GM23248 (cell line): ENCODE measurements around the gene FAM200C. TPM values are rescaled to one million over a fixed set of nuclear protein-coding genes. Genes with fewer than 3 reads are reported as not detected.

ENCODE experiments used
- DNase-seq: peaks from one replicate; pipeline ENCODE4 v3.0.0-alpha.2; 2015
- H2AFZ ChIP-seq: fragments of 200-600 bp; sonication (generic); 2 replicates; pipeline ENCODE4 v1.6.1; 2016; ENCODE audit warnings: antibody characterized with exemption
- H3F3A ChIP-seq: fragments of 200-600 bp; sonication (generic); 2 replicates; pipeline ENCODE4 v1.6.1; 2016; ENCODE audit warnings: mild to moderate bottlenecking, antibody characterized with exemption, mixed run types; ENCODE audit not compliant: insufficient read depth
- H3K27ac ChIP-seq: fragments of 200-600 bp; sonication (generic); 2 replicates; pipeline ENCODE4 v1.5.1; 2016; ENCODE audit warnings: mild to moderate bottlenecking
- H3K27me3 ChIP-seq: fragments of 200-600 bp; sonication (generic); replicated peaks from 2 replicates; pipeline ENCODE4 v1.6.1; 2016; ENCODE audit warnings: mild to moderate bottlenecking; ENCODE audit not compliant: insufficient read depth
- H3K36me3 ChIP-seq: fragments of 200-600 bp; sonication (generic); 2 replicates; pipeline ENCODE4 v1.6.1; 2016; ENCODE audit warnings: low read depth, mild to moderate bottlenecking
- H3K4me1 ChIP-seq: fragments of 200-600 bp; sonication (generic); 2 replicates; pipeline ENCODE4 v1.6.1; 2016; ENCODE audit warnings: mild to moderate bottlenecking; ENCODE audit not compliant: insufficient read depth
- H3K4me2 ChIP-seq: fragments of 200-600 bp; sonication (generic); one replicate; pipeline ENCODE4 v1.6.1; 2016; ENCODE audit warnings: mild to moderate bottlenecking; ENCODE audit not compliant: unreplicated experiment
- H3K4me3 ChIP-seq: fragments of 200-600 bp; sonication (generic); 2 replicates; pipeline ENCODE4 v1.5.1; 2016; ENCODE audit warnings: mild to moderate bottlenecking
- H3K79me2 ChIP-seq: fragments of 200-600 bp; sonication (generic); 2 replicates; pipeline ENCODE4 v1.6.1; 2016; ENCODE audit warnings: mild to moderate bottlenecking; ENCODE audit not compliant: insufficient read depth
- H3K9ac ChIP-seq: fragments of 200-600 bp; sonication (generic); 2 replicates; pipeline ENCODE4 v1.6.1; 2016; ENCODE audit warnings: mild to moderate bottlenecking
- H3K9me2 ChIP-seq: fragments of 200-600 bp; sonication (generic); 2 replicates; pipeline ENCODE4 v1.6.1; 2016; ENCODE audit warnings: mixed run types, mild to moderate bottlenecking, moderate library complexity; ENCODE audit not compliant: insufficient read depth
- H3K9me3 ChIP-seq: fragments of 200-600 bp; sonication (generic); one replicate; pipeline ENCODE4 v1.6.1; 2017; ENCODE audit warnings: low read depth
- H4K20me1 ChIP-seq: fragments of 200-600 bp; sonication (generic); 2 replicates; pipeline ENCODE4 v1.6.0; 2016; ENCODE audit not compliant: insufficient read depth
- EZH2 ChIP-seq: fragments of 200-600 bp; sonication (generic); IDR thresholded peaks from 2 replicates; pipeline ENCODE4 v1.6.1; 2018; ENCODE audit warnings: antibody characterized with exemption, mild to moderate bottlenecking; ENCODE audit not compliant: insufficient read depth, poor library complexity, severe bottlenecking
- EZH2phosphoT487 ChIP-seq: fragments of 200-600 bp; sonication (generic); IDR thresholded peaks from 2 replicates; pipeline ENCODE4 v1.6.1; 2018; ENCODE audit warnings: antibody characterized with exemption, moderate library complexity, mild to moderate bottlenecking, low read depth; ENCODE audit not compliant: insufficient read depth
- WGBS, 2 experiments: methylation state at CpG; one replicate each; pipeline ENCODE4 v1.1.6; 2015 to 2017; ENCODE audit warnings: low lambda C conversion rate in 2 of 2, low coverage in 1 of 2; ENCODE audit errors: missing lambda C conversion rate in 2 of 2; 5-methylcytosine and 5-hydroxymethylcytosine counted together
- in situ Hi-C: fragments of 300-500 bp; cut with MboI; formaldehyde crosslinking; loops from 2 replicates; pipeline ENCODE4 v1.15.0; 2020
- polyA plus RNA-seq: library from polyadenylated mRNA; unstranded; fragments of >200 nt; fragmentation: Nextera tagmentation; extraction: Ambion mirVana; gene quantifications from 2 replicates; pipeline ENCODE4 v1.2.1, GENCODE V29; 2016
- total RNA-seq: library from RNA; depleted of rRNA; stranded (reverse); fragments of >200 nt; shearing (Covaris generic); gene quantifications from 2 replicates; pipeline ENCODE4 v1.2.3, GENCODE V29; 2014

FAM200C gene
- total and polyA plus RNA-seq, 2 experiments from 2014 or later, result 2.8 to 3.6 TPM

DNA sequence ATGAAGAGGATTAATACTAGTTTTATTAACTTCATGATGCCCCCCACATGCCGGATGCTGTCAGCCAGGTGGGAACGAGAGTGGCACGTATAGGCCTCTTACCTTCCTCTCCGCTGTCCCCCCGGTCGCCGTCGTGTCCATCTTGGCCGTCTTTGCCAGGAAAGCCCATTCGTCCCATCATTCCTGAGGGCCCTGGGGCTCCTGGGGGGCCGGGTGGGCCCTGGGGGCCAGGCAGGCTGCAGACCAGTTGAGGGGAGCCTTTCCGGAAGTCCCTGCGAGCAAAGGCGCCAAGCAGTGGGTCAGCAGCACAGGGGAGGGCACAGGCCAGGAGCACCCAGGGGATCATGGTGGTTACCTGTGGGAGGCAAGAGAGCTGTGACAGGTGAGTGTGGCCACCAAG is 45.2 kb downstream of the FAM200C start:
- WGBS, 2 experiments, result 84 to 95% methylated on average over 6 to 14 of the region's 14 CpGs

DNA sequence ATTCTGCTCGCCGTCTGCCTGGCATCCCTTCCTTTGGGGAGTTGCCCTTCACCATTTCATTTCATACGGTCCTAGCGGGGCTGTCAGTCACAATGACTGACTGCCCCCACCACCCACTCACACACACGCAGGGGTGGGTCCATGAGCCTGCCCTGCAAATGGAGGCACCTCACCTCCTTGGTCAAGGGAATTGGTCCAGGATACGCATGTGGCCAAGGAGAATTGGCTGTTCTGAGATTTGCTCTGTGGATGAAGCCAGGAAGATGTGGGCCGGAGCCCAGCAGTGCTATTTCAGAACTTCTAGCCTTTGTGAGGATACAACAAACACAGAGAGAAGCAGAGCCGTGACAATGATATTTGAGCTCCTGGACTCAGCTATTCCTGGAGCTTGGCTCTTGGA is 46.5 kb downstream of the FAM200C start:
- H3K9ac ChIP-seq, result no peak overlapping the region
- 49 to 52% methylated on average over 8 of the region's 8 CpGs for WGBS, 2 experiments
- no peak overlapping the region for H2AFZ ChIP-seq
- H3K9me2 ChIP-seq, result no peaks in the 10 kb centered on the region
- H3F3A ChIP-seq, result no peaks in the 10 kb centered on the region
- in situ Hi-C loops, result no loop called here
- H3K36me3 ChIP-seq, result no peaks in the 10 kb centered on the region
- H3K9me3 ChIP-seq, result no peaks in the 10 kb centered on the region
- TF ChIP-seq EZH2phosphoT487, result no peak
- TF ChIP-seq EZH2, result no peak
- H3K4me2 ChIP-seq, result no peak overlapping the region
- H3K79me2 ChIP-seq, result no peaks in the 10 kb centered on the region
- no peaks in the 10 kb centered on the region for H4K20me1 ChIP-seq
- H3K4me3 ChIP-seq, result no peak overlapping the region
- no peaks in the 10 kb centered on the region for H3K4me1 ChIP-seq
- no peak overlapping the region for H3K27ac ChIP-seq
- no peaks in the 10 kb centered on the region for H3K27me3 ChIP-seq
- DNase-seq, result no peak

More for the DNA sequence above, 45.2 kb downstream of the FAM200C start:
- no peak for DNase-seq
- in situ Hi-C loops, result no loop called here
- Histone ChIP-seq H3K9me2 (no peaks in the 10 kb centered on the region), H3K27me3 (no peaks in the 10 kb centered on the region), H2AFZ (no peak overlapping the region), H3K9ac (no peak overlapping the region), H3K9me3 (no peaks in the 10 kb centered on the region), H3K36me3 (no peaks in the 10 kb centered on the region), H3K79me2 (no peaks in the 10 kb centered on the region), H3K4me2 (no peak overlapping the region), H3K27ac (no peak overlapping the region), H3K4me1 (no peaks in the 10 kb centered on the region), H4K20me1 (no peaks in the 10 kb centered on the region), H3F3A (no peaks in the 10 kb centered on the region), H3K4me3 (no peak overlapping the region)
- TF ChIP-seq EZH2phosphoT487, result no peak

DNA sequence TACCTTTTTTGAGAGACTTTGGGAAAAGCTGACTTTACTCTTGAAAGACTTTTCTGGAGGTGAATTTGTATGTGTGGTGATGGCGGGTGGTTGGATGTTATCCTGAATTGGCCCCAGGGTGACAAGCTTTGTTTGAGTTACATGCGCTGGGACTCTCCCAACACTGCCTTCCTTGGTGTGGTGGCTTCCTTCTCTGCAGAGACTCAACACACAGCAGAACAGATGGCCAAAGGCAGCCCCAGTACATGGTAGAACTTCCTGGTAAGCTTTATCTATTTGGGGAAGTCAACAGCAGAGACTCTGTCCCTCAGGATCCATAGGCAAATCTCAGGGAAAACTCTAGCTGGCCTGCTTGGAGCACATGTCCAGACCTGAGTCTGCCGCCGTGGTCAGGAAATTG is 47.5 kb downstream of the FAM200C start:
- H3K9me3 ChIP-seq, result no peaks in the 10 kb centered on the region
- H3K4me2 ChIP-seq, result no peak overlapping the region
- no peaks in the 10 kb centered on the region for H3K36me3 ChIP-seq
- H3K9me2 ChIP-seq, result no peaks in the 10 kb centered on the region
- in situ Hi-C loops, result no loop called here
- no peak overlapping the region for H3K4me3 ChIP-seq
- H3K27ac ChIP-seq, result no peak overlapping the region
- H2AFZ ChIP-seq, result no peak overlapping the region
- H3F3A ChIP-seq, result no peaks in the 10 kb centered on the region
- TF ChIP-seq EZH2phosphoT487, result no peak
- TF ChIP-seq EZH2, result no peak
- 92 to 94% methylated on average over 4 of the region's 4 CpGs for WGBS, 2 experiments
- H3K79me2 ChIP-seq, result no peaks in the 10 kb centered on the region
- H3K27me3 ChIP-seq, result no peaks in the 10 kb centered on the region
- no peak overlapping the region for H3K9ac ChIP-seq
- H3K4me1 ChIP-seq, result no peaks in the 10 kb centered on the region
- DNase-seq, result no peak
- H4K20me1 ChIP-seq, result no peaks in the 10 kb centered on the region

DNA sequence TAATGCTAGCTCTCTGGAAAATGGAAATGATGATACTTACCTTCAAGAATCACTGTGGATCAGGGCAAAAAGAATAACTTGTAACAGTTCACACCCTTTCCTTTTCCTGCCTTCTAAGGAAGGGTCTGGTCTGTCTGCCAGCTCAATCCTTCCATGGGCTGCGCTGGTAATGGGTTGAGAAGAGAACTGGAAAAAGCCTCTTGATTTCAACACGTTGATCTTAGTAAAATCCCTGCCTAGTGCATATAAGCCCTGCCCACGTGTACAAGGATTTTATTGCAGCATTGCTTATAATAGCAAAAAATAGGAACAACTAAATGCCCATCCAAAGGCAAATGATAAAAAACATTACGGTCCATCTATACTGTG is 49.9 kb downstream of the FAM200C start:
- H3K36me3 ChIP-seq, result no peaks in the 10 kb centered on the region
- no peak overlapping the region for H3K4me2 ChIP-seq
- H3K4me1 ChIP-seq, result no peaks in the 10 kb centered on the region
- H3K79me2 ChIP-seq, result no peaks in the 10 kb centered on the region
- H3K27me3 ChIP-seq, result no peaks in the 10 kb centered on the region
- no peaks in the 10 kb centered on the region for H3K9me3 ChIP-seq
- TF ChIP-seq EZH2 (no peak), EZH2phosphoT487 (no peak)
- H3K4me3 ChIP-seq, result no peak overlapping the region
- in situ Hi-C loops, result loop anchor here (10.0 kb wide), 2 partner anchors 155 to 315 kb away; no protein-coding TSS in a partner anchor
- no peaks in the 10 kb centered on the region for H3K9me2 ChIP-seq
- no peak overlapping the region for H3K27ac ChIP-seq
- WGBS, 2 experiments, result 53 to 54% methylated on average over 4 of the region's 4 CpGs
- no peak overlapping the region for H2AFZ ChIP-seq
- DNase-seq, result no peak
- no peak overlapping the region for H3K9ac ChIP-seq
- H4K20me1 ChIP-seq, result no peaks in the 10 kb centered on the region
- no peaks in the 10 kb centered on the region for H3F3A ChIP-seq
